Activated CD8-positive, alpha-beta memory T cell treated with anti-CD3 and anti-CD28 coated beads, Interleukin-2, amount 50 U/mL, for 24 hours (primary cell): Measurements from ENCODE around the gene DSC2.
"Not testable (repeated sequence)": the region's sequence is repeated elsewhere in the genome, so short reads cannot be mapped to it uniquely, and the experiment has no call there.

ENCODE experiments used
- DNase-seq: peaks from one replicate; pipeline ENCODE4 v3.0.0-alpha.2; 2020; ENCODE audit errors: extremely low read depth

Gene DSC2

GRCh38 chr18:31043709-31044108, 58.5 kb downstream of the DSC2 start:
- no peak for DNase-seq

- DNase-seq = no peak
Observed at GRCh38 chr18:31042406-31043181, 59.6 kb downstream of the DSC2 start, which contains the start of gene DSC3. TSS of gene DSC3 (minus strand) at chr18:31042742. CDS start at chr18:31042660, 82 bp downstream.

- DNase-seq = no peak
Observed at GRCh38 chr18:31042084-31042405, 60.2 kb downstream of the DSC2 start.

GRCh38 chr18:31041271-31042083, 60.7 kb downstream of the DSC2 start:
- DNase-seq = no peak

GRCh38 chr18:31040686-31041270, 61.4 kb downstream of the DSC2 start:
- no peak for DNase-seq

GRCh38 chr18:31039426-31039825, 62.8 kb downstream of the DSC2 start:
- no peak for DNase-seq

- not testable (repeated sequence) for DNase-seq
Observed at GRCh38 chr18:31037686-31038085, 64.5 kb downstream of the DSC2 start.

GRCh38 chr18:31034541-31034940, 67.7 kb downstream of the DSC2 start:
- no peak for DNase-seq

- DNase-seq = no peak
Observed at GRCh38 chr18:31030574-31031278, 71.5 kb downstream of the DSC2 start.

- no peak for DNase-seq
Observed at GRCh38 chr18:31015715-31016434, 86.3 kb downstream of the DSC2 start.

- DNase-seq = not testable (repeated sequence)
Observed at GRCh38 chr18:31011455-31011854, 90.8 kb downstream of the DSC2 start.

GRCh38 chr18:31010601-31011000, 91.6 kb downstream of the DSC2 start:
- DNase-seq = no peak
